ENCODE data around the gene CCDC159.
"Not testable (repeated sequence)": the region's sequence is repeated elsewhere in the genome, so short reads cannot be mapped to it uniquely, and the experiment has no call there.

CCDC159 gene

GRCh38 chr19:11338569-11339253 lies 7.6 kb upstream of the CCDC159 start:
- DNase-seq: no peak

- DNase-seq: no peak
These were observed 6.8 kb upstream of the CCDC159 start, which contains the start of gene RAB3D for GRCh38 chr19:11339254-11340098. TSS of gene RAB3D (minus strand) at chr19:11339657. CDS start at chr19:11337399, 2,258 bp downstream.

DNA sequence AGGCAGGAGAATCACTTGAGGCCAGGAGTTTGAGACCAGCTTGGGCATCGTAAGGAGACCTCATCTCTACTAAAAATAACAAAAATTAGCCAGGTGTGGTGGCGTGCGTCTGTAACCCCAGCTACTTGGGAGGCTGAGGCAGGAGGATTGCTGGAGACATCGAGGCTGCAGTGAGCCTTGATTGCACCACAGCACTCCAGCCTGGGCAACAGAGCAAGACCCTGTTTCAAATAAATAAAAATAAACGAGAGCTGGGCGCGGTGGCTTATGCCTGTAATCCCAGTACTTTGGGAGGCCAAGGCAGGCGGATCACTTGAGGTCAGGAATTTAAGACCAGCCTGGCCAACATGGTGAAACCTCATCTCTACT lies 6.2 kb upstream of the CCDC159 start:
- DNase-seq: not testable (repeated sequence)

DNA sequence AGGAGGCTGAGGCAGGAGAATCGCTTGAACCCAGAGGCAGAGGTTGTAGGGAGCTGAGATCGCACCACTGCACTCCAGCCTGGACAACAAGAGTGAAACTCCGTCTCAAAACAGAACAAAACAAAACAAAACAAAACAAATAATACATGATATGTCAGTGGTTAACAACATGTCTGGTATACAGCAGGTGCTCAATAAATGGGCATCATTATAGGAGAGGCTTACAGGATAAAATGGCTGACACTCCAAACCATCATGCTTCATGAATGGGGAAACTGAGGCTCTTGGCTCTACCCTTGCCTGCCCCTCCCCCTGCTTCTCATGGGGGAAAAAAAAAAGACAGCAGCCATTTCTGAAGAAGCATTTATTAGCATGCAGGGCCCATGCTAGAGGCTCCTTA lies 3.9 kb upstream of the CCDC159 start:
- DNase-seq: no peak

DNA sequence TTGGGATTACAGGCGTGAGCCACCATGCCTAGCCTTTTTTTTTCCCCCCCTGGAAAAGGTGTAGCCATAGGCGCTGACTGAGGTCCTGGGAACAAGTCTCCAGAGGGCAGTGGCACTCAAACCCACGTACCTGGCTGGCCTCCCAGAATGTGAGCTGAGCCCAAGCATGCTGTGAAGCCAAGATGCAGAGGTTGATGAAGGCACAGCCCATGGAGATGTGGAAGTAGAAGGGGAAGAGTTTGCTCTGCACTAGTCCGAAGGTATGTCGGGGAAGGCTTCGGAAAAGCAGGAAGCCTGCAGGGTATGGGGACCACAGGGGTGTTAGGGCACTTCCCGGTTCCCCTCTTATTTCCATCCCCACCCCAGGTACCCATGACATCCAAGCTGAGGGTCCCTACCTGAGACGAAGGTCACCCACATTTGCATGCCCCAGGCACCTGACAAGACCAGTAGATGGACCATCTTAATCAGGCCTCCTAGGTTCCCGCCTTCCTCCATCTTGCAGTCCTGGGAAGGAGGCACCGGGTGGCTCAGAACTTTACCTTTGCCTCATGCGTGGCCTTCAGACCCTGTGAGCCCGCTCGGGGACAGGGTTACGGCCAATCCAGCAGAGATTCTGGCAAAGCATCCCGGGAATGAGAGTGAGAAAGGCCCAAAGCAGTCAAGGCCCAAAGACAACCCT lies 1.1 kb upstream of the CCDC159 start:
- no peak for DNase-seq

DNA sequence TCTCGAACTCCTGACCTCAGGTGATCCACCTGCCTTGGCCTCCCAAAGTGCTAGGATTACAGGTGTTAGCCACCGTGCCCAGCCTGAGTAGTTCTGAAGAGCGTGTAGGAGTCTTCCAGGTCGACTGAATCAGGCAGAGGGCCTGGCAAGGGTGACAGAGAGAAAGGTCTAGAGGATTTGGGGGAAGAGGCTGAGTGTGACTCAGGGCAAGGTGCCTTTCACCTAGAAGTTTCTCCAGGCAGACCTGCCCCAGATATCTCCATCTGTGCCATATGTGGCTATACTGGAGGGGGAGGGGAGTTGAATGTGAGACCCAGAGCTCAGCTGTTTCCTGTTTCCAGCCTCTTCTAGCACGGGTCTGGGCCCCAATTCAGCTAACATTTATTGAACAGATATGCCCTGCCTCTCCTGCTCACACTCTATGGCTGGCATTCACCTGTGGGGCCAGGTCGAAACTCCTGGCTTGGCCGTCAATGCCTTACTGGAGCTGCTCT lies 1.3 kb downstream of the CCDC159 start:
- DNase-seq: no peak

- no peak for DNase-seq
These were observed 2.9 kb downstream of the CCDC159 start for GRCh38 chr19:11349171-11349570.

DNA sequence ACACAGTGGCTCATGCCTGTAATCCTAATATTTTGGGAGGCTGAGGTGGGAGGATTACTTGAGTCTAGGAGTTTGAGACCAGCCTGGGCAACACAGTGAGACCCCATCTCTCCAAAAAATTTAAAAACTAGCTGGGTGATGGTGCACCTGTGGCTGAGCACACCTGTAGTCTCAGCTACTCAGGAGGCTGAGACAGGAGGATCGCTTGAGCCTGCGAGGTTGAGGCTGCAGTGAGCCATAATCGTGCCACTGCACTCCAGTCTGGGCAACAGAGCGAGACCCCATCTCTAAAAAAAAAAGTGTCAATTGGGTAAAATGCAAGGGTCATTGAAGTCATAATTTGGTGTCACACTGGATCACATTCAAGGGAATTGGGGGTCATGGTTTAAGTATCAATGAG lies 7.8 kb downstream of the CCDC159 start:
- DNase-seq: not testable (repeated sequence)

GRCh38 chr19:11355160-11356073 lies 9.1 kb downstream of the CCDC159 start, which contains the start of gene PLPPR2:
TSS of gene PLPPR2 (plus strand) at chr19:11355432. CDS start at chr19:11357674, 2,242 bp downstream.
- DNase-seq: peak; percentile 54

- DNase-seq: no peak
These were observed 9.7 kb downstream of the CCDC159 start for GRCh38 chr19:11356074-11356397.

DNA sequence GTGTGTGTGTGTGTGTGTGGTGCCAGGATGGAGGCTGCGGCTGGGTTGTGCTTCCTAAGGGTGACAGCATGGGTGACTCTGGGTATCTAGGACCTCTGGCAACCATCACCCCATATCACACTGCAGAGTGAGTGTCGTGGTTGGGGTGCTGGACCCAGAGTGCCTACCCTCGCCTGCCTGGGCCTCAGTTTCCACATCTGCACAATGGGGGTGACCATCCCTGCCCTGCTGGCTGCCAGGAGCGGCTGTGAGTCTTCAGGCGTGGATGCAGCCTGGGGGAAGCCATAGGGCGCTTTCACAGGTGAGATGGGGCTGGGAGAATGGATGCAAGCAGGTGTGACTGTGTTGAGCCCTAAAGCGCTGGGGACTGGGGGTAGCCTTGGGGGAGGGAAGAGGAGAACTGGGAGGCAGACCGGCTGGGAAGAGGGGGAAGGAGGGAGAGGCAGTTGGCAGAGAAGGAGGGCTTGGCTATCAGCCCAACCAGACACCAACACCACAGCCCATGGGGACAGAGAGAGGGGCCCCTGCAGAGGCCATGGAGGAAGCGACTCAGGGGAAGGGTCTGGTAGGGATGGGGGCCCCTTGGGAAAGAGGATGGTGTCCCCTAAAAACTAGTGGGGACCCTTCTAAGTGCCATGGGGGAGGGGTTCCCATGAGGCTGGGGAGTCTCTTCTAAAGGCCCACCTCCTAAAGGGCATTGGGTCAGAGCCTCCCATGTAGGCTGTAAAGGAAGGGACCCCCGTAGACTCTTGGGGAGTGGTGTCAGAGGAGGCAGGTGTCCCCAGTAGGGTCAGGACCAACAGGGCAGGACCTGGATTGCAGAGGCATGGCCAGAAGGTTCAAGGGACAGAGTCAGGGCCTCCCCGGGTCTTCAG lies 10.6 kb downstream of the CCDC159 start:
- DNase-seq: no peak

GRCh38 chr19:11359421-11359820 lies 13.1 kb downstream of the CCDC159 start:
- DNase-seq: no peak

DNA sequence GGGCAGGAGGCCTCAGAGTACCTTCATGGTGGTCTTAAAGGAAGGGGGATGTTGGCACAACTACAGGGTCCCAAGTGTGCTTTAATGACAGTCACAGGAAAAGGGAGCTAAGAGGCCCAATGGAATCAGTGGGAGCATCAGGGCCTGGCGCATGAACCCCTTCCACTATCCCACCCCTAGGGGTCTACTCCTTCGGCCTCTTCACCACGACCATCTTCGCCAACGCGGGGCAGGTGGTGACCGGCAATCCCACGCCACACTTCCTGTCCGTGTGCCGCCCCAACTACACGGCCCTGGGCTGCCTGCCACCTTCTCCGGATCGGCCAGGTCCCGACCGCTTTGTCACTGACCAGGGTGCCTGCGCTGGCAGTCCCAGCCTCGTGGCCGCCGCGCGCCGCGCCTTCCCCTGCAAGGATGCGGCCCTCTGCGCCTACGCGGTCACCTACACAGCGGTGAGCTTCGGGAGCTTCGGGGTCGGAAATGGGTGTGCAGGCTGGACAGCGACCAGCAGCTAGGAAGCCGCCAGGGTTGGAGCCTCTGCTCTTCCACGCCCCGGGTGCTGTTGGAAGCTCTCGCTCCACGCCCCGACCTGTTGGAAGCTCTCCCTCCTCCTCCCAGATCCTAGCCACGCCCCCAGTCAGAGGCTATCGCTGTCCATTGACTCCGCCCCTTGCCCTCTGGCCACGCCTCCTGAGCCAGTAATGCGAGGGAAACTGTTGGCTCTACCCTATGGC lies 14.9 kb downstream of the CCDC159 start:
- DNase-seq: no peak

- no peak for DNase-seq
These were observed 15.7 kb downstream of the CCDC159 start for GRCh38 chr19:11361771-11362731.

DNA sequence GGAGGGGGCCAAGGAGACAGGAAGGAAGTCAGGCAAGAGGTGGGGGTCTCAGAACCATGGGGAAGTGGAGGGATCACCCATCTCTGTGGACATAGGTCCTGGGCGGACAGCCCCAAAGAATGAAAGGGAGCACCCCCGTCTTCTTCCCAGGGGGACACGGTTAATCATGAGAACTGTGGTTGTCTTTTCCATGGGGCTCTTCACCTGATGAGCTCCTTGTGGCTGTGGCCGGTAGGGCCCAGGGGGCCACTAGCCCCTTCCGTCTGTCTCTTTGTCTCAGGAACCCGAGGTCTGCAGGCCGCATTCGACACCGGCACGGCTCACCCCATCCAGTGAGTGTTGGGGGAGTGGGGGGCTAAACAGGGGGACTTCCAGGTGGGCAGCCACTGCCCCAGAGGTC lies 17.6 kb downstream of the CCDC159 start:
- DNase-seq: no peak

GRCh38 chr19:11364296-11364904 lies 18.1 kb downstream of the CCDC159 start:
- DNase-seq: no peak

GRCh38 chr19:11364935-11365334 lies 18.6 kb downstream of the CCDC159 start:
- no peak for DNase-seq

GRCh38 chr19:11365557-11366117 lies 19.3 kb downstream of the CCDC159 start:
- DNase-seq: no peak

- DNase-seq: no peak
These were observed 21.2 kb downstream of the CCDC159 start for GRCh38 chr19:11367528-11367927.
